HG02943 (cell line): ENCODE results near the gene DENND2D.
A peak's percentile ranks its signal among the peaks of the same experiment; 100 is the strongest.
"Not testable (repeated sequence)": the region's sequence is repeated elsewhere in the genome, so short reads cannot be mapped to it uniquely, and the experiment has no call there.

Experiments used
- ATAC-seq: cut with Tn5 transposase; IDR thresholded peaks from one replicate; pipeline ENCODE4 v1.9.1; 2021; ENCODE audit warnings: mild to moderate bottlenecking, low read depth, moderate library complexity; ENCODE audit not compliant: unreplicated experiment

The DENND2D gene

DNA sequence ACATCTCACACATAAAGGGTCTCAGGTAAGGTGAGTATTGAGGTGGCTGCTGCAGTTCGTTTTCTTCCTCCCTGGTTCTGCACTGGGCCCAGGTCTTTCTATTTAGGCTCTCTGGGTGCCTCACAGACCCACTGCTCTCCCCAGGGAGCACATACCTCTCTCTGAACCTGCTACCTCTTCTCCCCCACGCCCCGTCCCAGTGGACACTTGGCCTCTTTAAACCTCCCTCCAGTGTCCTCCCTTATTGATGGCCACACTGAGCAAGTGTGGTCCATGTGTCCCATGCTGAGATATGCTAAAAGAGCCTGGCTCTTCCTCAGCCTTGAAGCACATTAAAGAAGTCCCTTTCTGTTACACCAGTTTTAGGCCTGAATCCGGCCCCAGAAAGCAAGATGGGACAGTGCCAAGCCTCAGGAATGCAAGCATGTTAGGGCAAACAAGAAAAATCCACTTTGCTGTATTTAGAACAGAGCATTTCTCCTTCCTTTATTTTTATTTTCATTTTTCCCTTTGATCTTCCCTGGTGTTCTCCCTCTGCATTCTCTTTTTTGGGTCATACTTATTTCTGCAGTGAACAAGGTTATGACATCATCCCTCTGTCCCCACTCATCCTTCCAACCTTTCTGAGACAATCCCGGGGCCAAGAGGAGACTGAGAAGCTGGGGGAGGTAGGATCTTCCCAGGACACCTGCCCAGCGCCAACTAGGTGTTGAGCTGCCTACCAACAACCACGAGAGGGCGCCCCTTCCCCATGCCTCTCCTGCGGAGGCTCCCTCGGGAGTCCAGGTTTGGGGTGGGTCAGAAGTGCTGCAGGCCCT, 22.1 kb upstream of the DENND2D start:
- ATAC-seq: peak; percentile 1

DNA sequence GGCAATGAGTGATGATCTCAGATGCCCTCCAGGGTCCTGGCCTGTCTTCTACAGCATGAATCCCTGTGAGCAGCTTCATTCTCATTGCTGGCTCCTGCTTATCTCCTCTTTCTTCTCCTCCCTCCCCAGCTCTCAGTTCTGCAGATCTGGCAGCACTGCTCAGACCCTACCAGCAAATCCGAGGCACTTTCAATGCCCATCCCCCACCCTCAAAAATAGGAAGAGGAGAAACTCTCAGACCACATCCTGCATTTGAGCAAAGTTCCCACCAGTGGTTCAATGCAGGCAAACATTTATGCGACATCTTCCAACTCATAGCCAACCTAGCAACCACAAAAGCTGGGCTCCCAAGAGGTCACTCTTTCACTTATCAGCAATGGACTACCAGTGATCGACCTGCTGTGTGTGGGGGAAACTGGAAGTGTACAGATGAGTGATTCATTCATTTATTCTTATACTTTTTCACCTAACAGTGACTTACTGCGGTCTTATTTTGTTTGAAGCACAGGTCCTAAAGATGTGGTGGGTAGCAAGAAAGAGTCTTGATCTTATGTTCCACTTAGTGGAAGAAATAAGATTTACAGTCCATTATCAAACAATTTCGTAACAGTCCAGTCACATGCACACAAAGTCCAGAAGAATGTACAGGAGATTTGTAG, 21.3 kb upstream of the DENND2D start:
- peak; percentile 43 for ATAC-seq

DNA sequence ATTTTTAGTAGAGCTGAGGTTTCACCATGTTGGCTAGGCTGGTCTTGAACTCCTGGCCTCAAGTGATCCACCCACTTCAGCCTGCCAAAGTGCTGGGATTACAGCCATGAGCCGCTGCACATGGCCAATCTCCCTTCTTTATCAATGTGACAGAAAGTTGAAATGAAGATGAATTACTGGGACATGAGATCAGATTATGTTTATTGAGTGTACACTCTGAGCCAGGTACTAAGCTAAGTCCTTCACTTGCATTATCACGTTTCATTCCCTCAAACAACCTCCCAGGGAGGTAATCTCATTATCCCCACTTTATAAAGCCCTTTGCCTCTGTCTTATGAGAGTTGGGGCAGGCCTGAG, 20.8 kb upstream of the DENND2D start:
- no peak for ATAC-seq

GRCh38 chr1:111220302-111220890, 19.9 kb upstream of the DENND2D start:
- no peak for ATAC-seq

- ATAC-seq: no peak
These were observed 19.3 kb upstream of the DENND2D start for GRCh38 chr1:111219557-111220286.

DNA sequence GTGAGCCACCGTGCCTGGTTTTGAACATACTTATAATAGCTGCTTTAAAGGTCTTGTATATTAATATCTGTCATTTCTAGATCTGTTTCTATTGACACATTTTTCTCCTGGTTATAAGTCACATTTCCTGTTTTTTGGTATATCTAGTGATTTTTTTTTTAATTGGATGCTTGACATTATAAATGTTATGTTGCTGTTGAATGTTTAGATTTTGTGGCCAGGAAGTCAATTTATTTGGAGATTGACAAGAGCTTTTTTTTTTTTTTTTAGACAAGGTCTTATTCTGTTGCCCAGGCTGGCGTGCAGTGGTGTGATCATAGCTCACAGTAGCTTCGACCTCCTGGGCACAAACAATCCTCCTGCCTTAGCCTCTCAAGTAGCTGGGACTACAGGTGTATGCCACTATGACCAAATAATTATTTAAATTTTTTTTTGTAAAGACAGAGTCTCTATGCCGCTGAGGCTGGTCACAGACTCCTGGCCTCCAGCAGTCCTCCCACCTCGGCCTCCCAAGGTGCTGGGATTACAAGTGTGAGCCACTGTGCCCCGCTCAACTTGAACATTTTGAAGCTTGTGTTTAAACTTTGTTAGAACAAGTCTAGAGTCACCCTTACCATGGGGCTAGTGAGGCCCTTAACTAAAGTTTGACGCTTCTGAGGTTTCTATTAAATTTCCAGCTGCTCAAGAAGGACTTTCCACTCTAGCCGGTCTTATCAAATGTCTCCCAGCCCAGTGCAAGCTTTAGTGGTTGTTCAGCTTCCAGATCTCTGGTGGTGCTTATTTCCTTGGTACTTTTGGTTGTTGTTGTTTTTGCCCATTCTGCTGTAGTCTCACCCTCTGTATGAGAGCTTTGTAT, 18.5 kb upstream of the DENND2D start:
- no peak for ATAC-seq

DNA sequence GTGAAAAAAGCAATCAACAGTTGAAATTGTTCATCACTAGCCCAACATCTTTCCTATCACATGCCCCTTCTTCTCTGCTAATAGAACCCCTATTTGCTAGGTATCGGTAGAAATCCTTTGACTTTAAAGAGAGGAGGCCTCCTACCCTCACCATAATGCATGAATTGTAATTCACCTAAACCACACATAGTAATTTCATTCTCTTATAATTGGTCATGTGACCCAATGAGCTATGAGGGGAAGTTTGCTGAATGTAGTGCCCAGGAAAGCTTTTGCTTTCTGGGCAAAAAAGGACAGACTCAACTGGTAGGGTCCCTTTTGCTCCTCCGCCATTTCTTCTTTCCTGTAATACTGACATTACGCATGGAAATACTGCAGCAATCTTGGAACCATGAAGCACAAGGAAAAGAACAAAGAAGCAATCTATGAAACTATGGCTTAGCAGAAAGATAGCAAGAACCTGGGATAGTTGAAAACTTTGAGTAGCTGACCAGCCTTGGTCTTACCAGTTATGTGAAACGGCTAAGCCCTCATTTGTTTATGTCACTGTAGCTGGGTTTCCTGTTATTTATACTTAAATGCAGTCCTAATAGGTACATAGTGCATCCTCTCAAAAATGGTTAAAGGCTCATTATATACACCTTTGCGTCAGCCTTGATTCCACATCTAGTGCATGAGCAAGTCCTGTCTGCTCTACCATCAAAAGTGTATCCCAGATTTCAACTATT, 16.9 kb upstream of the DENND2D start:
- ATAC-seq: no peak

DNA sequence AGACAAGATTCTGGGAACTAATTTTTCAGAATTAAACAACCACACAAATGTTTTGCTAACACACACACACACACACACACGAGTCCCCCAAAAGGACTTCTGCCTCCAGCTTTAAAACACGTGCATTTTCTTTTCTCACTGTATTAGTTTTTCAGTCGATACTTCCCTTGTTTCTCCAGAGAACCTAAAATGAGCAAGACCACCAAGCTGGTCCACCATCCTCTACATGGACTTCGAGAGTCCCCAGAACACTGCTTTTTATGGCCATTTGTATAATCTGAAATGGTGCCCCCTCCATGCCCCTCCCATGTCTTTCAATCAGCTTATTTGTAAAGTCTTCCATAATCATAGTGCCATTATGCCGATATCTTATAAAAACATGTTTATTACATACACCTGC, 16.3 kb upstream of the DENND2D start:
- ATAC-seq: no peak

DNA sequence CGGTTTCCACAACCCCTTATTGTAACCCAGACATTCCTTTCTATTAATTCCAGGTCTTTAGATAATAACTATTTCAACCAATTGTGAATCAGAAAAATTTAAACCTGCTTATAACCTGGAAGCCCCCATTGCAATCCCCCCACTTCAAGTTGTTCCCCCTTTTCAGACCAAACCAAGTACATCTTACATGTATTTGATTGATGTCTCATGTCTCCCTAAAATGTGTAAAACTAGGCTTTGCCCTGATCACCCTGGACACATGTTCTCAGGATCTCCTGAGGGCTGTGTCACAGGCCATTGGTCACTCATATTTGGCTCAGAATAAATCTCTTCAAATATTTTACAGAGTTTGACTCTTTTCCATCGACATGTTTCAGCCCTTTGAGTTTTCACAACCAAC, 14.8 kb upstream of the DENND2D start:
- not testable (repeated sequence) for ATAC-seq

GRCh38 chr1:111214884-111215283, 14.4 kb upstream of the DENND2D start:
- ATAC-seq: no peak

GRCh38 chr1:111214074-111214801, 13.8 kb upstream of the DENND2D start:
- ATAC-seq: no peak

DNA sequence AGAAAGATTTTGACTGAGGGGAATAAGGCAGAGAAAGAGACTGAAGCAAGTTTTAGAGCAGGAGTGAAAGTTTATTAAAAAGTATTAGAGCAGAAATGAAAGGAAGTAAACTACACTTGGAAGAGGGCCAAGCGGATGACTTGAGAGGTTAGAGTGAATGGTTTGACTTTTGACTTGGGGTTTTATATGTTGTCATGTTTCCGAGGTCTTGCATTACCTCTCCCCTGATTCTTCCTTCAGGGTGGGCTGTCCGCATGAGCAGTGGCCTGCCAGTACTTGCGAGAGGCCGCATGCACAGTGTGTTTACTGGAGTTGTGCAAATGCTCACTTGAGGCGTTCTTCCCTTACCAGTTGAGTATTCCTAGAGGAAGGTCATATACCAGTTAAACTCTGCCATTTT, 13.0 kb upstream of the DENND2D start:
- ATAC-seq: no peak

- ATAC-seq: no peak
These were observed 12.3 kb upstream of the DENND2D start for GRCh38 chr1:111212634-111213335.

- ATAC-seq: no peak
These were observed 11.5 kb upstream of the DENND2D start for GRCh38 chr1:111211921-111212320.

- ATAC-seq: no peak
These were observed 9.2 kb upstream of the DENND2D start for GRCh38 chr1:111209622-111210021.

DNA sequence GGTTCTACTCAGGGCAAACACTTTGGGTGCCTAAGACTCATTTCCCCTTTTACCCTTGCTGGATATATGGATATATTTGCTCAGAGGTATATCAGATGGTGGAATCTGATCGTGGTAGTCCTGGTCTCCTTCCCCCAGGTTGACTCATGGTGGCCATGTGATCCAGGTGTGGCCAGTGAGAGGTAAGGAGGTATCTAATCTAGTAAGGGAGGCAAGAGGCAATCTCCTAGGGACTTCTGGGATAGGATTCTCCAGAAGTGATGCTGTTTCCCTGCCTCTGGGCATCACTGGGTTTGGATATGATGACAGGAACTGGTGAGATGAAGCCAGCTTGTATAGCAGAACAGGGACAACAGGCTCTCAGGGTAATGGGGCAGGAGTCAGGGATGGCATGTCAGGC, 8.5 kb upstream of the DENND2D start:
- ATAC-seq: no peak

DNA sequence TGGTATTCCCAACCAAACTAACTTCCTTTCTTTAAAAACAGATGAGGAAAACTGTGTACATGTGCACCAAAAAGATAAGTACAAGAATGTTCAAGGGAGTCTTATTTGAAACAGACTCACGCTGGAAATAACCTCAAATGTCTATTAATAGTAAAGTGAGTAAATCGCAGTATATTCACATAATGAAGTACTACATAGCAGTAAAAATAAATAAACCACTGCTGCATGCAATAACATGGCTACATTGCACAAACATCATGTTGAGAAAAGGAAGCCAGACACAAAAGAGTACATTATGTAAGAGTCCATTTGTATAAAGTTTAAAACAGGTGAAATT, 5.2 kb upstream of the DENND2D start:
- ATAC-seq: no peak

- no peak for ATAC-seq
These were observed 4.7 kb upstream of the DENND2D start for GRCh38 chr1:111204983-111205713.
